IPS-18a (cell line): Measurements from ENCODE around the gene SLTM.
"Not testable (repeated sequence)": the region's sequence is repeated elsewhere in the genome, so short reads cannot be mapped to it uniquely, and the experiment has no call there.

Experiments
- H3K27ac ChIP-seq: one replicate; pipeline ENCODE4 v1.5.1; 2013; ENCODE audit warnings: low read length
- H3K27me3 ChIP-seq: one replicate; pipeline ENCODE4 v1.6.1; 2013; ENCODE audit warnings: mild to moderate bottlenecking, low read length; ENCODE audit not compliant: control insufficient read depth, insufficient read depth
- H3K36me3 ChIP-seq: one replicate; pipeline ENCODE4 v1.6.1; 2013; ENCODE audit warnings: low read depth, low read length; ENCODE audit not compliant: control insufficient read depth
- H3K4me1 ChIP-seq: one replicate; pipeline ENCODE4 v1.6.1; 2013; ENCODE audit warnings: low read depth, low read length; ENCODE audit not compliant: control insufficient read depth
- H3K4me3 ChIP-seq: one replicate; pipeline ENCODE4 v1.5.1; 2013; ENCODE audit warnings: low read length
- H3K9ac ChIP-seq: one replicate; pipeline ENCODE4 v1.6.1; 2013; ENCODE audit warnings: mild to moderate bottlenecking, low read length, moderate library complexity
- H3K9me3 ChIP-seq: one replicate; pipeline ENCODE4 v1.6.1; 2013; ENCODE audit warnings: low read depth, low read length; ENCODE audit not compliant: control insufficient read depth

The SLTM gene

DNA sequence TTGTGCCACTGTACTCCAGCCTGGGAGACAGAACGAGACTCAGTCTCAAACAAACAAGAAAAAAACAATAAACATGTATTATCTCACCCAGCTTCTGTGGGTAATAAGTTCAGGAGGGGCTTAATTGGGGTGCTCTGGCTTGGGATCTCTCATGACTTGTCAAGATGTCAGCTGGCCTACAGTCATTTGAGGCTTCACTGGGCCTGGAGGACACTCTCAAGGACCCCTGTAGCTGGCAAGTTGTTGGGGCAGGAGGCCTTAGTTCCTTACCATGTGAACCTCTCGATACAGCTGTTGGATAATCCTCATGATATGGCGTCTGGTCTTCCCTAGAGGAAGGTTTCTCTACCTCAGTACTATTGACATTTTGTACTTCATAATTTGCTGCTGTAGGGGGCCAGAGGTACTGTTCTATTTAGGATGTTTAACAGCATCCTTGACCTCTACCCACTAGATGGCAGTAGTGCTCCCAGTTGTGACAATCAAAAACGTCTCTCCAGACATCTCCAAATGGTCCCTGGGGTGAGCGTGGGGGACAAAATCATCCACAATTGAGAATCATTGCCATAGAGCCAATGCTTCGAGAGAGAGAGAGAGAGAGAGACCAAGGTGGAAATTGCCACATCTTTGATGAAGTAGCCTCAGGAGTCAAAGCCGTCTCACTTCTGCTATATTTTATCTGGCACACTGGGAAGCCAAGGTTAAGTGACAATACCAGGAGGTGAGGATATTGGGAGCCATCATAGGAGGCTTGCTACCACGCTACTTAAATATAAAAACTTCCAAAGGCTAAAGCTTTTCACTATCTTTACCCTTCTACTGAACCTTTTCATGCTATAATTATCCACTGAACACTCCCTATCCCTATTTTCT, 23.9 kb upstream of the SLTM start:
- H3K4me3 ChIP-seq = no peak overlapping the region
- H3K9me3 ChIP-seq = no peaks in the 10 kb centered on the region

DNA sequence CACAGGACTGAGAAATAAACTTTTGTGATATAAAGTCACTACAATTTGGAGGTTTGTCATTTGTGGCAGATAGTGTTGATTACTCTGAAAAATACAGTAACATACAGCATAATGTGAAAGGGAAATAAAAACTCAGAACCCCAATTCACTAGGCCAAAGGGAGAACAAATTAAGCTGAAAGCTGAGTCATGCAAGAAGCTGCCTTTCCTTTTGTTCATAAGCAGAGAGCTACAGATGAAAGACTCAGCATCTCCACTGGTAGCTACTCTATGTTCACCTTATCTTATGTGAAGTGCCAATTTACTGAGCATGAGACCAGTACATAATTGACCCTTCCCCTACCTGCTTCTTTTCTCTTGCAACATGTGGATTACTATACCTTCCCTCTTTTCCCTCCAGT, 19.3 kb upstream of the SLTM start:
- no peak overlapping the region for H3K27ac ChIP-seq
- H3K4me1 ChIP-seq = peaks cover 4% of the 10 kb centered on the region
- no peaks in the 10 kb centered on the region for H3K27me3 ChIP-seq
- H3K36me3 ChIP-seq = no peaks in the 10 kb centered on the region
- no peaks in the 10 kb centered on the region for H3K9me3 ChIP-seq
- no peak overlapping the region for H3K4me3 ChIP-seq
- H3K9ac ChIP-seq = no peak overlapping the region

More for the DNA sequence above, 23.9 kb upstream of the SLTM start:
- Histone ChIP-seq H3K36me3 (no peaks in the 10 kb centered on the region), H3K27me3 (no peaks in the 10 kb centered on the region), H3K4me1 (no peaks in the 10 kb centered on the region), H3K27ac (no peak overlapping the region), H3K9ac (no peak overlapping the region)

DNA sequence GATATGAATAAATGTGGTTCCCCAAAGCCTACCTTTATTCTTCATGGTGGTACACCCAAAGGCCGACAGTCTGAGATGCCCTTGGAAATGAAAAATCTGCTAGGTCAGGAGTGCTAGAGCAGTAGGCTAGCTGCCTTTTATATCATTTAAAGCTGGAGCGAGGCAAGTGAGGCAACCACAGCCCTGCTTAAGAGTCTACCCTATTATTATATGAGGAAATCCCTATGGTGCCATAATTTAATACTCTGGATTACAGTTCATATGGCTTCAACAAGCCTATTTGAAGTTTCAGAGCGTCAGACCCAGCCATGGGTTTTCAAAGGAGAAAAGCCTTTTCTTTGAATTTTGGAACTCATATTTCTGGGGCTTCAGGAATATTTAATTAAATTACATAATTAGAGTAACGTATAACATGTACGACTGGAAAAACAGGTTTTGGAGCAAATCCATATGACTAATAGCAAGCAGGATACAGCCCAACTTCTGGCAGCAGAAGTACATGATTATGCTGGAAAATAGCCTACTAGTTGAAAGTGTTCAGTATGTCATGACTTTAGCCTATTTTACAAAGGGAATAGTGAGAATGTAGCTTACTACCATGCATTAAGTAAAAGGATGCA, 18.0 kb upstream of the SLTM start:
- Histone ChIP-seq H3K4me1 (peaks cover 4% of the 10 kb centered on the region), H3K36me3 (no peaks in the 10 kb centered on the region), H3K27ac (no peak overlapping the region), H3K4me3 (no peak overlapping the region), H3K27me3 (no peaks in the 10 kb centered on the region), H3K9ac (no peak overlapping the region), H3K9me3 (no peaks in the 10 kb centered on the region)

DNA sequence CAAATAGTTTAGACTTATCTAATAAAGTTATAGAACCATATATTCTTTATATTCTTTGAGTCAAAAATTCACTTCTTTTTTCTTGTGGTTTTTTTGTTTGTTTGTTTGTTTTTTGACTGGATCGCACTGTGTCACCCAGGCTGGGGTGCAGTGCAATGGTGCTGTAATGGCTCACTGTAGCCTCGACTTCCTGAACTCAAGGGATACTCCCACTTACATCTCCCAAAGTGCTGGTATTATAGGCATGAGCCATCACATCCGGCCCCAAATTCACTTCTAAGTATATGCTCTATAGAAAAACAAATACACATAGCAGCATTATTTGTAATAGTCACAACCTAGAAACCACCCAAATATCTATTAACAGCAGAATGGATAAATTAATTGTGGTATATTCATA, 13.7 kb upstream of the SLTM start:
- H3K9ac ChIP-seq = no peak overlapping the region
- H3K36me3 ChIP-seq = no peaks in the 10 kb centered on the region
- H3K4me1 ChIP-seq = peaks cover 4% of the 10 kb centered on the region
- no peak overlapping the region for H3K27ac ChIP-seq
- H3K4me3 ChIP-seq = no peak overlapping the region
- H3K27me3 ChIP-seq = no peaks in the 10 kb centered on the region
- no peaks in the 10 kb centered on the region for H3K9me3 ChIP-seq

DNA sequence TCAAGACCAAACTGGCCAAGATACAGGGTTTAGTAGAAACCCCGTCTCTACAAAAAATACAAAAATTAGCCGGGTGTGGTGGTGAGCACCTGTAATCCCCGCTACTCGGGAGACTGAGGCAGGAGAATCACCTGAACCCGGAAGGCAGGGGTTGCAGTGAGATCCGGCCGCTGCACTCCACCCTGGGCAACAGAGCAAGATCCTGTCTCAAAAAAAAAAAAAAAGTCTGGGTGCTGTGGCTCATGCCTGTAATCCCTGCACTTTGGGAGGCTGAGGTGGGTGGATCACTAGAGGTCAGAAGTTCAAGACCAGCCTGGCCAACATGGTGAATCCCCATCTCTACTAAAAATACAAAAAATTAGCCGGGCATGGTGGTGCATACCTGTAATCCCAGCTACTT, 1.5 kb upstream of the SLTM start:
- H3K9ac ChIP-seq, H3K27me3 ChIP-seq, H3K36me3 ChIP-seq, H3K9me3 ChIP-seq, H3K27ac ChIP-seq: not testable (repeated sequence)
- peaks cover 14% of the 10 kb centered on the region for H3K4me1 ChIP-seq
- H3K4me3 ChIP-seq = peak overlapping the region; percentile 100

DNA sequence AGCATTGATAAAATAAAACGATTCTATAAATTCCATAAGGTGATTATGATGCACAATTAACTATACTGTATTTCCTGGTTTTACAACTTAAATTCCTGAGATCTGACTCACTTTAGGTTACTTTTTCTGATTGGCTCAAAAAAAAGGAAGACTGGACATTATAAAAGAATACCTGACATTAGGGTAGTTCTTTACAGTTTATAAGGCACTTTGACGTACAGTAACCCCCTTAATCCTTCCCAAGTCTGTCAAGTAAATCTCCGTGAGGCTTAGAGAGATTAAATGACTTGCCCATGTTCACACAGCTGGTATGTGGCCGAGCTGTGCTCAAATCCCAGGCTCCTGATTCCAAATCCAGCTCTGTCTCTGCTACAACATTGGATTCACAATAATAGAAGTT, 1.0 kb upstream of the SLTM start:
- H3K4me1 ChIP-seq = peaks cover 14% of the 10 kb centered on the region
- H3K9me3 ChIP-seq = no peaks in the 10 kb centered on the region
- H3K36me3 ChIP-seq = peaks cover 7% of the 10 kb centered on the region
- no peak overlapping the region for H3K27ac ChIP-seq
- peak overlapping the region; percentile 100 for H3K4me3 ChIP-seq
- peak overlapping the region; percentile 99 for H3K9ac ChIP-seq
- no peaks in the 10 kb centered on the region for H3K27me3 ChIP-seq

DNA sequence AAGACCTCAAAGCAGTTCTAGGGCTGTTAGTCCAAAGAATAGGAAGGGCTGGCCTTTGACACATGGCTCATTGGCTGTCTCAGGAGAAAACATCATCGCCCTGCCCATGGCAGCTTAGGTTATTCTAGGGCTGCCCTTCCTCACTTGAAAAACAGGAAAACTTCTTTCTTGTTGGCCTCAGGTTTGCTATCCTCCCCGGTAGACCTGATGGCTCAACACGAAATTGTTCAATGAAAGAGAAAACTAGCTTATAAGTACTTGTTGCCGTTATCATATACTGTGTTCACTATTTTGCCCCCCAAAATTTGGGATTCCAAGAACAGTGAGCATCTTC, 602 bp upstream of the SLTM start:
- peak overlapping the region; percentile 80 for H3K27ac ChIP-seq
- no peaks in the 10 kb centered on the region for H3K9me3 ChIP-seq
- peaks cover 14% of the 10 kb centered on the region for H3K4me1 ChIP-seq
- peaks cover 7% of the 10 kb centered on the region for H3K36me3 ChIP-seq
- no peaks in the 10 kb centered on the region for H3K27me3 ChIP-seq
- peak overlapping the region; percentile 100 for H3K4me3 ChIP-seq
- H3K9ac ChIP-seq = peak overlapping the region; percentile 99

DNA sequence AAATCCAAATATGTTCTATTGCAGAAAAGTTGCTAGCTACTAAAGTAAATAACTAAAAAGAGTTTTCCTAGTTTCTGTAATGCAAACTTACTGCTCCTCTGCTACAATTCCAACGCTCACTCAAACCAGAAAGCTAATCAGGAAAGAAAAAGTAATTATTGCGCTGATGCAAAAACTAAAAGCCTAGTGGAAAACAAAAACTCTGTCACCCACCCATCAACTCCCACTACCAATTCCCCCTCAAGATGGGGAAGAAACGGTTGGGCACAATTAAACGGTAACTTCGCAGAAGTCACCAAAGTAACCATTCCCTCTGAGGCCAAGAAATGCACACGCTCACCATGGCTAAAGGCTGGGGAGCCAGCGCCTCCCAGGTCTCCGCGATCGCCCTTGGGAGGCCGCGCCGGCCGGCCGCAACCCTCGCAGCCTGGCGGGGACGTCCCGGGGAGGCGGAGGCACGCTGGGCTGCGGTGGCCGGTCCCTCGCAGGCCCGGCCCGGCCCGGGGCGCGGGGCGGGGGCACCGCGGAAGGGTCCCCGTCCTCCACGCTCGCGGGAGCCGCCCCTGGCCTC, 684 bp downstream of the SLTM start:
- H3K4me3 ChIP-seq = peak overlapping the region; percentile 100
- peak overlapping the region; percentile 95 for H3K27ac ChIP-seq
- H3K36me3 ChIP-seq = peaks cover 20% of the 10 kb centered on the region
- no peaks in the 10 kb centered on the region for H3K9me3 ChIP-seq
- H3K4me1 ChIP-seq = peaks cover 26% of the 10 kb centered on the region
- H3K9ac ChIP-seq = peak overlapping the region; percentile 99
- H3K27me3 ChIP-seq = no peaks in the 10 kb centered on the region

DNA sequence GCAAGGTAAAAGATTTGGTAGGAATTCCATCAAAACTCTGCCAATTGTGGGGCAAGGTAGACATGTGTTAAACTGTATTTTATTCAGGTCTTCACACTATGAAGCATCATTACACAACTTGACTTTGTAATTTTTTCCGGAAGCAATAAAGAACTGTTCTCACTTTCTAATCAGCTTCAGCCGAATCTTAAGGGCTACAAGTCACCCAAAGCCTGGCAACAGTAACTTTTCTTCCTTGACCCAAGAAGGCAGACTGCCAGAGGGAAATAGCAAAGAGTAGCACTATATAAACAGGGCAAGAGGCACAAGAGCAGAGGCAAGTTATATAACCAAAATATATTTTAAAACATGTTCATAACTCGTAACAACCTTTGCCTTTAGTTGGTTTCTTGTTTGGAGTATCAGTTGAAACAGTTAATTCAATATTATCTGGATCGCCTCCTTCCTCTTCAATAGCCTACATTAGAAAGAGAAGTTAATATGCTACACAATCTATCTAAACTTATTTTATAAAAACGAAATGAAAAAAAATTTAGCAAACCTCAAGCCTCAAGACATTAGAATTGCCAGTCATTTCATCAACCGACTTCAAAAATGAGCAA, 1.4 kb downstream of the SLTM start:
- H3K9ac ChIP-seq = peak overlapping the region; percentile 99
- peaks cover 26% of the 10 kb centered on the region for H3K36me3 ChIP-seq
- peak overlapping the region; percentile 95 for H3K27ac ChIP-seq
- H3K27me3 ChIP-seq = no peaks in the 10 kb centered on the region
- peaks cover 29% of the 10 kb centered on the region for H3K4me1 ChIP-seq
- peak overlapping the region; percentile 100 for H3K4me3 ChIP-seq
- H3K9me3 ChIP-seq = no peaks in the 10 kb centered on the region

DNA sequence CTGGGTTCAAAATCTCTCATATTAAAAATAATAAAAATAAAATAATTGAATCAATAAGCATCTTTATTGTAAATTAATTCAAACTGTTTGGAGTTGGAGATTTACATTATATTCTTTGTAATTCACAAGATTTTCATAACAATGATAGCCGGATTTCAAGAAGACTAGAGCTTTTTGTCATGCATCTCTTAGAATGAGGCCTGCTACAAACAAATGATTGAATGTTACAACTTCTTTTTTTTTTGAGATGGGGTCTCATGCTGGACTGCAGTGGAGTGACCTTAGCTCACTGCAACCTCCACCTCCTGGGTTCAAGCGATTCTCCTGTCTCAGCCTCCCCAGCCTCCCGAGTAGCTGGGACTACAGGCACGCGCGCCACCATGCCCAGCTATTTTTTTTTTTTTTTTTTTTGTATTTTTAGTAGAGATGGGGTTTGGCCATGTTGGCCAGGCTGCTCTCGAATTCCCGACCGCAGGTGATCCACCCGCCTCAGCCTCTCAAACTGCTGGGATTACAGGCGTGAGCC, 3.5 kb downstream of the SLTM start:
- Histone ChIP-seq H3K4me3 (no peak overlapping the region), H3K36me3 (peaks cover 44% of the 10 kb centered on the region), H3K27me3 (no peaks in the 10 kb centered on the region), H3K4me1 (peaks cover 33% of the 10 kb centered on the region), H3K9ac (no peak overlapping the region), H3K27ac (no peak overlapping the region), H3K9me3 (no peaks in the 10 kb centered on the region)

DNA sequence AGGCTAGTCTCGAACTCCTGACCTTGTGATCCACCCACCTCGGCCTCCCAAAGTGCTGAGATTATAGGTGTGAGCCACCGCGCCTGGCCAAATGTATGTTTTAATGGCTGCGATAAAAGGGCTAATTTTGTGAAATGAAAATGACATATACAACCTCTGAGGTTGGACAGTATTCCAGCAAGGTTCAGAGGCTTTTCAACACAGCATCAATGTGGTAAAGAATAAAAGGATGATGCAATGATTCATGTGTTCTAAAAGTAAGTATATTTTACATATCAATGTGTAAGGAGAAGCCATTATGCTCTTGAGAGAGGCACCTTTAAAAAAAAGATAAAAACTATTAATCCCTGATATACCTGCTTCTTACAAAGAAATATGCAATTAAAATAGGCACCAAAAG, 6.7 kb downstream of the SLTM start:
- H3K4me3 ChIP-seq = no peak overlapping the region
- H3K36me3 ChIP-seq = peaks cover 47% of the 10 kb centered on the region

More for the DNA sequence above, 6.7 kb downstream of the SLTM start:
- Histone ChIP-seq H3K27ac (peak overlapping the region; percentile 13), H3K4me1 (peaks cover 26% of the 10 kb centered on the region), H3K9ac (no peak overlapping the region), H3K9me3 (no peaks in the 10 kb centered on the region), H3K27me3 (no peaks in the 10 kb centered on the region)
